IPS-20b (cell line): ENCODE data around the gene ERGIC2.

Source experiments
- H3K27ac ChIP-seq: one replicate; pipeline ENCODE4 v1.5.1; 2013; ENCODE audit warnings: low read length
- H3K27me3 ChIP-seq: 2 replicates; pipeline ENCODE4 v1.6.1; 2013; ENCODE audit warnings: mild to moderate bottlenecking, low read length, inconsistent platforms; ENCODE audit not compliant: insufficient read depth
- H3K36me3 ChIP-seq: 2 replicates; pipeline ENCODE4 v1.6.1; 2013; ENCODE audit warnings: low read depth, mild to moderate bottlenecking, inconsistent platforms, low read length, moderate library complexity; ENCODE audit not compliant: insufficient read depth
- H3K4me1 ChIP-seq: 2 replicates; pipeline ENCODE4 v1.6.1; 2013; ENCODE audit warnings: mild to moderate bottlenecking, control low read depth, inconsistent platforms, low read length, moderate library complexity; ENCODE audit not compliant: insufficient read depth
- H3K4me3 ChIP-seq: 2 replicates; pipeline ENCODE4 v1.5.1; 2013; ENCODE audit warnings: mild to moderate bottlenecking, low read length, inconsistent platforms
- H3K9ac ChIP-seq: 2 replicates; pipeline ENCODE4 v1.6.1; 2013; ENCODE audit warnings: low read depth, mild to moderate bottlenecking, inconsistent platforms, low read length, moderate library complexity
- H3K9me3 ChIP-seq: 2 replicates; pipeline ENCODE4 v1.6.1; 2013; ENCODE audit warnings: mild to moderate bottlenecking, low read depth, low read length, inconsistent platforms; ENCODE audit not compliant: insufficient read depth

The ERGIC2 gene

DNA sequence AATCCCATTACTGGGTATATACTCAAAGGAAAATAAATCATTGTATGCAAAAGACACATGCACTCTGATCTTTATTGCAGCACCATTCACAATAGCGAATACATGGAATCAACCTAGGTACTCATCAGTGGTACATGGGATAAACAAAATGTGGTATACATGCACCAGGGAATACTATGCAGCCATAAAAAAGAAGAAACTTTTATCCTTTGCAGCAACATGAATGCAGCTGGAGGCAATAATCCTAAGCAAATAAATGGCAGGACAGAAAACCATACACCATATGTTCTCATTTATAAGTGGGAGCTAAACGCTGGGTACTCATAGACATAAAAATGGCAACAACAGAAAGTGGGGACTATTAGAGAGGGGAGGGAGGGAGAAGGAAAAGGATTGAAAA is 15.9 kb downstream of the ERGIC2 start:
- Histone ChIP-seq H3K27ac (no peak overlapping the region), H3K27me3 (no peaks in the 10 kb centered on the region)

DNA sequence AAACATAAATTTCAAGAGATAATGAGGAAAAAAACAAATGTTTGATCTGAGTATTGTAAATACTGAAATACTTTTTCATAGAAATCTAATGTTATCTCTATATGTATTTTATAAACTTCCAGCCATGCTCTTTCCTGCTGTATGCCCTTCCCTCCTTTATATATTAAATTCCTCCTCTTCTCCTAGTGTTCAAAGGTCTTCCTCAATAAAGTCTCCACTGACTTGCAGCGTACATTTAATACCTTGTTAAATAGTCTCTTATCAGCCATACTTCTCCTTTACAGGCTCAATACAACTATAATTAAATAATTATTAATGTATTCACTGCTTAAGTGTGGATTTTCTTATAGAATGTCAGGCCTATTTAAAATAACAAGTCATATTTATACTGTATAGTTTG is 26.0 kb downstream of the ERGIC2 start:
- H3K36me3 ChIP-seq = peaks cover 46% of the 10 kb centered on the region
- H3K4me3 ChIP-seq = no peak overlapping the region
- no peak overlapping the region for H3K9ac ChIP-seq
- H3K4me1 ChIP-seq = no peaks in the 10 kb centered on the region
- H3K27ac ChIP-seq = no peak overlapping the region
- H3K27me3 ChIP-seq = no peaks in the 10 kb centered on the region
- no peaks in the 10 kb centered on the region for H3K9me3 ChIP-seq

More for the DNA sequence above, 15.9 kb downstream of the ERGIC2 start:
- Histone ChIP-seq H3K36me3 (peaks cover 66% of the 10 kb centered on the region), H3K4me3 (no peak overlapping the region), H3K4me1 (no peaks in the 10 kb centered on the region), H3K9ac (no peak overlapping the region), H3K9me3 (no peaks in the 10 kb centered on the region)

DNA sequence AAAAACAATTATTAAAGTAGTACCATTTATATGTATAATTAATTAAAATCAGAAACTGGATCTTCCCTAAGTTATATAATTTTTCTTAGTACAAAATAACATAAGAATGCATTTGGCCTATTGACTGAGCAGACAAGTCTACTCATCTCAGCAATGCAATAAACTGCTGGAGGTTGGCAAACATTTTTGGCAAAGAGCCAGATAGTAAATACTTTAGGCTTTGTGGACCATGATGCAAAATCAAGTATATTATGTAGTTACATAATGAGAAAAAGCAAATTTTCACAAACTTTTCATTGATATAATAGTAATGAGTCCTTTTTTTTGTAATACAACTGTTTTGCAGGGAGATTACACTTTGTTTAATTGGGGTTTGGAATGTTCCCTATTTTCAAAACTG is 30.9 kb downstream of the ERGIC2 start:
- no peaks in the 10 kb centered on the region for H3K9me3 ChIP-seq
- H3K27ac ChIP-seq = no peak overlapping the region
- no peaks in the 10 kb centered on the region for H3K27me3 ChIP-seq
- H3K36me3 ChIP-seq = peaks cover 47% of the 10 kb centered on the region
- no peaks in the 10 kb centered on the region for H3K4me1 ChIP-seq
- H3K4me3 ChIP-seq = no peak overlapping the region
- no peak overlapping the region for H3K9ac ChIP-seq

DNA sequence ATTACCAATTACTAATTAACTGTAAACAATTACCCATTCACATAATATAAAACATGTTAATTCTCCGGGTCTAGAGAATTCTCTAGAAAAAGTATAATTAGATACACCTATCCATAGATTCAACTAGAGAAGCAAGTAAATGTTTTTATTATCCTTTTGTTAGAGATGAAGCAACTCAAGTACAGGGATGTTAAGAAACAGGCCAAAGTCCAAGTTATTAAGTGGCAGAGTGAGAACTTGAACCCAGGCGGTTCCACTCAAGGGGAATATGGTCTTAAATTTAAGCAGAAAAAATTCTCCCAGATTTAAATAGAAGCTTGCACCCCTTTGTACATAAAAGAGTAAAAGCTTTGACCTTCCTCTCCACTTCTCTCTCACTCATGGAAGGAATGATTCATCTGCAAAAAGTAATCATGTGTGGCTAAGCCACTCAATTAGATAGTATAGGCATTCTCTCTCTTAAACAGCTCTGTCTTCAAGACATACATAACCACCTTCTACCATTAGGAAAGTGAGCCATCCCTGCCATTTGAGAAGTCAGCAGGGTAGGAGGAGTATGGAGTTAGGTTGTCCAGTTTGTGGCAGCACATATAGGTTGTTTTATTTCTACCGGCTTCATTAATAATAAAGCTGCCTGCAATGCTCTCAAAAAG is 34.1 kb downstream of the ERGIC2 start:
- Histone ChIP-seq H3K27me3 (no peaks in the 10 kb centered on the region), H3K4me3 (no peak overlapping the region), H3K9me3 (no peaks in the 10 kb centered on the region), H3K36me3 (peaks cover 61% of the 10 kb centered on the region), H3K9ac (no peak overlapping the region), H3K27ac (no peak overlapping the region), H3K4me1 (no peaks in the 10 kb centered on the region)

DNA sequence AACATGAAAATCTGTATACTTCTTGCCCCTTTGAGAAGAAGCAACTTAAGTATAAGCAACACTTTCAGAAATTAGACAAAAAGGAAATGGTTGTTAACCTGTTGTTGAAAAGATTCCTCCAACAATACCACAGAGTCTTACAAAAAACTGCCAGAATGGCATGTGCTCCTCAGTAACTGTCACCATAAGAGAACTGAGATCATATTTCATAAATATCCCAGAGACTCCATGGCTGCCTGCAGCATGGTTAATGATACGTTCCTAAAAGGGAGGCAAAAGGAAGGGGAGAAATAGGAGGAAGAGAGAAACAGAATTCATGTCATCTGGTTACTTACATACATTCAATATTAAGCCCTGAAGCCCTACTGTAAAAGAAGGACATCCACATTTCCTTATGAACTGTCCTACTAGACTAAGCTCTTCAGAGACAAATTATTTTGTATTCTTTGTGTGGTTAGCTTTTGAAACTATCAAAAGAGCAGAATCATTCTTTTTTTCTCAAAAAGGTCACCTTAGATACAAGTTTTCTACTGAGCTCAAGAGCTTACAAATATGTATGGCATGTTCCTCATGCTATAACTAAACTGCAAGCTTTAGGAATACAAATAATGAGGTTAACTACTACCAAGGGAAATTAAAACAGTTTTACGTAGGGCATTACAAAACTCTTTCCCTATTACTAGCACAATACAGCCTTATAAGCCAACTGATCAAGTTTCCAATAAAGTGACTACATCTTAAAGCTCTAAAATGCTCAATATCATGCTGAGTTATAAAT is 37.8 kb downstream of the ERGIC2 start:
- Histone ChIP-seq H3K9me3 (no peaks in the 10 kb centered on the region), H3K4me1 (no peaks in the 10 kb centered on the region), H3K27ac (no peak overlapping the region), H3K9ac (no peak overlapping the region), H3K36me3 (peaks cover 79% of the 10 kb centered on the region), H3K27me3 (no peaks in the 10 kb centered on the region), H3K4me3 (no peak overlapping the region)

DNA sequence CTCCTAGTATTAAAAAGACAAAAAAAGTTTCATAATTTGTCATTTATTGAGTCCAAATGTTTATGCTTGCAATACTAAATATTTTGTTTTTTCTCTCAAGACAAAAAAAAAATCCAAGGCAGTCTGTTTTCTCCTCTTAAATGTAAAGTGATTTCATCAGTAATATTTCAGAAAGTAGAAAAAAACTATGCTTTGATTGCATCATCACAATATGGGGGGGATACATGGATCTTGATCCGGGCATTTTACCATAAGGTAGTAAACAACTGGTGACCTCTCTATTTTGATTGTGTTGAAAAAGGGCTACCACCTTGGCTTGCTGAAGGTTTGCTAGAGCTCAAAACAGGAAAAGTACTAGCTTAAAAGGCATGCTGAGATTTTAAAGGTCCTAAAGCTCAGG is 43.6 kb downstream of the ERGIC2 start:
- Histone ChIP-seq H3K4me1 (no peaks in the 10 kb centered on the region), H3K9me3 (no peaks in the 10 kb centered on the region), H3K27me3 (no peaks in the 10 kb centered on the region), H3K27ac (no peak overlapping the region), H3K9ac (no peak overlapping the region), H3K36me3 (peaks cover 40% of the 10 kb centered on the region), H3K4me3 (no peak overlapping the region)

DNA sequence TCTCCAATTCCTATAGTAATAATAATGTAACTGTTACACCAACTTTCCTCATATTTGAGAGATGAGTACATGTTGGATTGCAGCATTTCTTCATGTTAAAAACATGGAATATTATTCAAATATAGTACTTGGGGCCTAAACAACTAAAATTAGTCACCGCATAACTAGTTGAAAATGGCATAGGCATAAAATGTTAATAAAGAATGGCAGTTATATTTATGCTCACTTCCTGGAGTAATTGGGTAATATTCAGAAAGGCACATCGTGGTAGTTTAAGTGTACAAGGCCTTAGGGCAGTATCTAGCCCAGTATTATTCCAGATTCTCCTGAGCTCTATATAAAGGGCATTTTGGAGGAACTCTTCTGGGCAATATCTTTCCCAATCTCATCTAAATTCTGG is 46.0 kb downstream of the ERGIC2 start:
- peaks cover 17% of the 10 kb centered on the region; the same call in 1 of the 2 replicates for H3K36me3 ChIP-seq
- H3K9ac ChIP-seq = no peak overlapping the region
- no peaks in the 10 kb centered on the region for H3K9me3 ChIP-seq
- no peaks in the 10 kb centered on the region for H3K4me1 ChIP-seq
- H3K27ac ChIP-seq = no peak overlapping the region
- no peaks in the 10 kb centered on the region for H3K27me3 ChIP-seq
- H3K4me3 ChIP-seq = no peak overlapping the region

DNA sequence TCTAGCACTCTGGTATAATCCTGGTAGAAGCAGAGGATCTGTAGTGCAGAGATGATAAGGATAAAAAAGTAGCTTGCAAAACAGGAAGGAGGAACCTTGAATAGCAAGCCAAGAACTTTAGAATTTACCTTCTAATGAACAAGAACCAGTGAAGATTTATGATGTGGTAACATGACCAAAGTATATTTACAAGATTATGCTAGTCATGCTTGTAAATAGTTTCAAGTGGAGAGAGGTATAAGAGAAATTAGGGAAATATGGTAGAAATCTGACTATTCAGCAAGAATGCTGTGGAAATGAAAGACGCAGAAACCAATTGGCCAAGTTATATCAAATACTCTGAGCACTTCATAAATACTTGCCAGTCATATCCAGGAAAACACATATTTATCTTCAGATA is 47.8 kb downstream of the ERGIC2 start:
- H3K36me3 ChIP-seq = peaks cover 10% of the 10 kb centered on the region; the same call in 1 of the 2 replicates
- H3K27me3 ChIP-seq = no peaks in the 10 kb centered on the region
- H3K4me3 ChIP-seq = no peak overlapping the region
- no peak overlapping the region for H3K27ac ChIP-seq
- no peak overlapping the region for H3K9ac ChIP-seq
- no peaks in the 10 kb centered on the region for H3K9me3 ChIP-seq
- no peaks in the 10 kb centered on the region for H3K4me1 ChIP-seq

DNA sequence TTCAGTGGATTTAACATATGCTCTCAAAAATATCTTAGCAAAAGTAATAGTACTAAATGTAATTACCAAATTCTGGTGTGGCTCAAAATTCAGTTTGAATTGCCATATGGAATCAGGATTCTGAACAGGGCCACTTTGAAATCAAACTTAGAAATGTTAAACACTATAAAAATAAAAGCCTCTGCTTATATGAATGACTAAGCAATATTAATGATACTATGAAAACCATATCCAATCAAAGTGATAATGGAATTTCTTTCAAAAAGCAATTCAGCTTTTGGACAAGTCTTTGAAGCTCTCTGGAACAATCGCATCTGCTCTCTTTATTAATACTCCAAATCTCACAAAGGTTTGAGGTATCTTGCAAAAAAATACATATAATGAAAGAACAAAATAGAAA is 51.6 kb downstream of the ERGIC2 start:
- Histone ChIP-seq H3K4me1 (no peaks in the 10 kb centered on the region), H3K36me3 (peaks cover 10% of the 10 kb centered on the region; the same call in 1 of the 2 replicates), H3K27ac (no peak overlapping the region)

DNA sequence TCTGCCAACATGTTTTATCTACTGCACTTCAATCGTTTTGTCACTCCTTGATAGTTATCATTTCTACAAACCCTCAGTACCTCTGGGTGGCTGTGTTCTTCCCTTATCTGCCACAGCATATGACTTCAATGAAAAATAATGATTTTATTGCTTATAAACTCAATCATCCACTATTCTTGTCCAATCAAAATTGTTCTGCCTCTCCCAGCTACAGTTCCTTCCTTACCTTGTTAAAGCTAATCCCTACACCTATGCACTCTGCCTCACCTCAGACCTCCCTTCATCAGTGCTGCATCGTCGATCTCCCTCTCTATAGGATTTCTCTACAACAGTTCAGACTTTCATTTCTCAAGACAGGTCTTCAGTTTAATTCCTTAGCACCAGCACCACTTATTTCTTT is 58.8 kb downstream of the ERGIC2 start:
- Histone ChIP-seq H3K36me3 (peaks cover 24% of the 10 kb centered on the region), H3K9me3 (peaks cover 20% of the 10 kb centered on the region; the same call in 1 of the 2 replicates), H3K4me1 (peaks cover under 1% of the 10 kb centered on the region; the same call in 1 of the 2 replicates), H3K9ac (no peak overlapping the region), H3K27ac (no peak overlapping the region), H3K4me3 (no peak overlapping the region), H3K27me3 (no peaks in the 10 kb centered on the region)

More for the DNA sequence above, 51.6 kb downstream of the ERGIC2 start:
- H3K9ac ChIP-seq = no peak overlapping the region
- H3K9me3 ChIP-seq = no peaks in the 10 kb centered on the region
- no peaks in the 10 kb centered on the region for H3K27me3 ChIP-seq
- no peak overlapping the region for H3K4me3 ChIP-seq

DNA sequence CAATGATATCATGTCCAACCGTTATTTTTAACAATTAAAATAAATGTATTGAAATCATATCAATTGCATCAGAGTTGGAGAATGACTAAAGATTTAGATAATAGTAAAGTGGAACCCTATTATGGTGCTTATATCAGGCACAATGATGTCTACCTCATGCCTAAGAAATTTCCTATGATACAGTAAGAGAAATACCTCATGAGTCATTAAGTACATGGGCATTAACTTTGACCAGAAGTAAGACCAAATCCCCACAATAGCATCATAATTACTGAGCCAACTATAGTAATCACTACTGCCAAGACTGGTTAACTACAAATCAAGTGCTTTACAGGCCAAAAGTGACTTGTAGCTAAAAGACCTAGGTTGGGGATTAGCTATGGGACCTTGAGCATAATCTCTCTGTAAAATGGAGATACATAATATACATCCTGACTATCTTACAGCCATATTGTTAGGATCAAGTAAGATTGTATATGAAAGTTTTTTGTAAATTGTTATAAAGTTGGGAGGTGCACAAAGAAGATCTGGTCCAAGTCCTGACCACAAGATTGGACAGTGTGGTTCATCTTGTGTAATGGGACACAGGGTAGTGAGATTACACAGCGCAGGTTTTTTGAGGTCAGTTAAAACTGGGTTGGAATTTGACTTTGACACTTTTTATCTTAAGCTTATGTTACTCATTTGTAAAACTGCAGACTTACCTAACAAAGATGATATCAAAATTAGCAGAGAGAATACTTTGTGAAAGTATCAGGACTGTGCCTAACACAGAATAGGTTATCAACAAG is 60.5 kb downstream of the ERGIC2 start:
- Histone ChIP-seq H3K4me3 (no peak overlapping the region), H3K36me3 (peaks cover 24% of the 10 kb centered on the region), H3K27me3 (no peaks in the 10 kb centered on the region), H3K4me1 (peaks cover 8% of the 10 kb centered on the region; the same call in 1 of the 2 replicates), H3K9me3 (peaks cover 20% of the 10 kb centered on the region; the same call in 1 of the 2 replicates), H3K9ac (no peak overlapping the region), H3K27ac (no peak overlapping the region)
